GM21786 (cell line): ENCODE results near the gene AKAP12.
A peak's percentile ranks its signal among the peaks of the same experiment; 100 is the strongest.
"Not testable (repeated sequence)": the region's sequence is repeated elsewhere in the genome, so short reads cannot be mapped to it uniquely, and the experiment has no call there.

Source experiments
- ATAC-seq: cut with Tn5 transposase; IDR thresholded peaks from one replicate; pipeline ENCODE4 v1.9.1; 2021; ENCODE audit not compliant: unreplicated experiment

AKAP12 gene

DNA sequence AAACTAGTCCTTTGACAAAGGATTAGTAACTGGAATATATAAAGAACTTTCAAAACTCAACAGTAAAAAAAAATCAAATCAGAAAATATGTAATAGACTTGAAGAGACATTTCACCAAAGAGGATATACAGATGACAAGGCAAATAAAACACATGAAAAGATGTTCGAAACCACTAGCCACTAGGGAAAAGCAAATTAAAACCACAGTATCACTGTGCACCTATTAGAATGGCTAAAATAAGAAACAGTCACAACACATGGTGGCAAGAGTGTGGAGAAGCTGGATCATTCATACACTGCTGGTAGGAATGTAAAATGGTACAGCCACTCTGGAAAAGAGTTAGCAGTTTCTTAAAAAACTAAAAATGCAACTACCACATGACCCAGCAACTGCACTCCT, 136.7 kb downstream of the AKAP12 start:
- ATAC-seq, result no peak

DNA sequence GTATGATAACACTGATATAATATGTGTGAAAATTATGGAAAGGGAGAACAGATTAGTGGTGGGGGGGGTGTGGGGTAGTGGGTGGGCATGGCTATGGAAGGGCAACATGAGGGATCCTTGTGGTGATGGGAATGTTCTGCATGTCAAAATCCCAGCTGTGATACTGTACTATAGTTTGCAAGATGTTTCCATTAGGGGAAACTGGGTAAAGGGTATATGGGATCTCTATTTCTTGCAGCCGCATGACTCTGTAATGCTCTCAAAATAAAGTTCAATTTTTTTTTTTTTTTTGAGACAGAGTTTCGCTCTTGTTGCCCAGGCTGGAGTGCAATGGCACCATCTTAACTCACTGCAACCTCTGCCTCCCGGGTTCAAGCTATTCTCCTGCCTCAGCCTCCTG, 137.3 kb downstream of the AKAP12 start:
- ATAC-seq, result no peak

DNA sequence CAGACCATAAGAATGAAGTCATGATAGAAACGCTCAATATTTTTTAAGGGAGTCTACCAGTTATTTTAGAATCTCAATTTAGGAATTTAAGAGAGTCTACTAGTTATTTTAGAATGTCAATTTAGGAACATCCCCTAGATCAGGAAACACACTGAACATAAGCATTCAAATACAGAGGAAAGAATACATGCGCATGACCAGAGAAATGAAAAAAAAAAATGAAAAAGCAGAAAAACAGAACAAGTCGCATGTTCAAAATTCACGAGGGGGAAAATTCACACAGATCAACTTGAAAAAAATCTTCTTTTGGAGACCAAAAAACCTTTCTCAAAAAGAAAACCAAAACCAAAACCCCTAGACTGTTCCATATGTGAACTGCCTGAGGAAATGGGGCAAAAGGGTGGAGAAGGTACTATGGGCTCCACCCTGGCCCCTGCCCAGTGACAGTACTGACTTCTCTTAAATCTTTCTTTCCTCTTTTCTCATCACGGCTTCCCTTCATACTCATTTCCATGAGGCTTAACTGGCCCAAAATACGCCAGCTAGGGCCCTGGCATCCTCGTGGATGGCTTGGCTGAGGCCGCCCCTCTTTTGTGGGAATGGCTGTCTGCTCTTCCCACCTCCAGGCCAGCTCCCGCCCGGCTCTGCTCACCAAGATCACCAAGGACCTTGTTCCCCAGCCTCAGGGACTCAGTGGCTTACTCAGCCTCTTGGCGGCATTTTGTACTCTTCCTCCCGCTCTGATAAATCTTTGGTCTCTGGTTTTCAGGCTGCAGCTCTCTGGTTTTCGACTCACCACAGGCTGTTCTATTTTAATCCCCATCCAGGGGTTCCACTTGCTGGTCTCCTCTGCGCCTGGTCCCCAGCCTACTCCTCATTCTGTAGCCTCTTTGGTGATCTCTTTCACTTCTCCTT, 140.4 kb downstream of the AKAP12 start:
- peak; percentile 64 for ATAC-seq

DNA sequence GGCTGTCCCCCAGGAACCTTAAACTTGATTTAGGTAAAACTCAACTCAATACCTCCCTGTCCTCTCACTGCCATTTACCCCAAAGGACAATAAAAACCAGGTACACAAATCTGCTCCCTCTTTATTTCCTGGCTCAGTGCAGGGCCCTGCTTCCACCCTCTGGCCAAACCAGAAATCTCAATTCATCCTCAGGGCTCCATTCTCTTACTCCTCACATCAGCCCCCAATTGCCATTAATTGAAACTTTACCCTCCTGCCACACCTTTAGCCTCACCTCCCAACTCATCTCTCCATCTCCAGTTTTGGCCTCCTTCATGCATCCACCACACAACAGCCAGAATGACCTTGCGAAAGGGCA, 141.1 kb downstream of the AKAP12 start:
- no peak for ATAC-seq

DNA sequence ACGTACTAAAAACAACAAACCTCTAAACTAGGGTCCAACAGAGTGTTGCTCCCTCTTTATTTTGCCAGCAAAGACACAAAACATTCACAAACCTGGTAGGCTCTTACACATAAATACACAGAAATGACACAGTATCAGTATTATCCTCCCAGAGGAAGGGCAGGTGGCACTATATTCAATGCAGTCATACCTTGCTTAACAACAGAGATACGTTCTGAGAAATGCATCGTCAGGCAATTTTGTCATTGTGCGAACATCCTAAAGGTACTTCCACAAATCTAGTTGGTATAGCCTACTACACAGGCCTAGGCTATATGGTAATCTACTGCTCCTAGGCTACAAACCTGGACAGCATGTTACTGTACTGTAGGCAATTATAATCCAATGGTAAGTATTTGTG, 142.0 kb downstream of the AKAP12 start:
- no peak for ATAC-seq

DNA sequence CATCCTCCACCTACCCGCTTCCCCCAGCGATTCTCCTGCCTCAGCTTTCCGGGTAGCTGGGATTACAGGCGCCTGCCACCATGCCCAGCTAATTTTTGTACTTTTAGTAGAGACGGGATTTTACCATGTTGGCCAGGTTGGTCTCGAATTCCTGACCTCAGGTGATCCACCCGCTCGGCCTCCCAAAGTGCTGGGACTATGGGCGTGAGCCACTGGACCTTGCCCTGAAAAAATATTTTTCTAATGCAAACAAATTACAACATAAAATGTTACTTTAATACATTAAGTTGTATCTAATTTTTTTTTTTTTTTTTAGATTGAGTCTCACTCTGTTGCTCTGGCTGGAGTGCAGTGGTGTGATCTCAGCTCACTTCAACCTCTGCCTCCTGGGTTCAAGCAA, 142.9 kb downstream of the AKAP12 start:
- not testable (repeated sequence) for ATAC-seq

DNA sequence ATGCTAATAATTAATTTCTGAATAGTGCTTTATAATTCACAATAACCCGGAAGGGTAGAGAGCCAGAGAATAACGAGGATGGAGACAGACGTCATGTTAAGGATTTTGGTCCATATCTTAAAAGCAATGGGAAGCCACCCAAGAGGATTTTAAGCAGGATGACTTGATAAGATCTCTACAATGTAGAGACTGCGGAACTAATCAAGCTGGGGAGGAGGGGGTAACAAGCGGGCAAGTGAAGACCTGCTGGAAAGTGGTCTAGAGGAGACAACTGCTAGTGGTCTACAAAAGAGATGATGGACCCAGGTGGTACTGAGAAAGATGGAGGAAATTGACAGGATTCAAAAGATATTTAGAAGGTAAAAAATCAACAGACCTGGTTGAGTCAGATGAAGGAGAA, 144.4 kb downstream of the AKAP12 start:
- no peak for ATAC-seq

DNA sequence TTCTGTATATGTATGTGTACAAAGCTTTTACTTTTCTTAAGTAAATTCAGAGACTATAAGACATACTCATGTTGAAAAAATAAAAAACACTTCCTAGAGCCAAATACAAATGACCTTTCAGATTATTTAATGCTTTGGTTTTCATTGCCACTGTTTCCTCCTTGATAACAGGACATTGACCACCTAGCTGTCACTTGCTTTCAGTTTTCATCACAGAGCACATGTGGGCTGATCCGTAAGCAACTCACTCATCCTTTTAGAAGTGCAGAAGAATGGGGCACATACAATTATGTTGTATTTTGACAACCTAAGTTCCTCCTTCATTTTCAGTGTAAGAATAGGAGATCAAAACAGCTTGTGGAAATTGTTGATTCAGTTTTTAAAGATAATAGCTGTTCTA, 145.4 kb downstream of the AKAP12 start:
- no peak for ATAC-seq

DNA sequence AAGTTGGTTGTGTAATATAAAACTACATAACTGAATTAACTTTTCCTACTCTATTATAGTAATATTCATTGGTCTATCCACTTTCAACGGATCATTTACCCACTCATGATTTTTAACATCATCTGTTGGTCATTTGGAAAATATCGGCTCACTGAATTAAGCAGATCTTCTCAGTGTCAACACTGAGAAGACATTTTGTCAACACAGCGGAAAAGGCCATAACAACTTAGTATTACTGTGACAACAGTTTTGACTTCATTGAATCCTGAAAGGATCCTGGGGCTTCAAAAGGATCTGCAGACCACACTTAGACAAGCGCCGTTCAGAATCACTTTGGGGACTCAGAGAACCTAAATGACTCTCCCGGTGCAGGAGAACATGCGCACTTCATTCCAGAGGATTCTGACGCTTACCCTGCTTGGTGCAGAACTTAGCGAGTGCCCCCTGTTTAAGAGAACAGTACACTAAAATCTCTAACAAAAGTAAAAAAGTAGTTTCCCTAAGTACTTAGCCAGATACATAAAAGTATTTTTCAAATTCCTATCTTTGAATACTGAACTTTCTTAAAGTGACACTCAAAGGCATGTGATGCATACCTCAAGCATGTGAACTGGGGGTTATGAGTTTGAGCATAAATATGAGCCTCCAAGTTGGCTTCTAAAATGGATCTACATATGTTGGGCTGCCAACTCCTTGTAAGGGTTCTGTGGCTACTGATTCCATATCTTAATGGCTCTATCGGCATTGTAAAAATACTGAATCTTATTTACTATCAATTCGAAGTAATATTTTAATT, 147.6 kb downstream of the AKAP12 start:
- ATAC-seq, result no peak

DNA sequence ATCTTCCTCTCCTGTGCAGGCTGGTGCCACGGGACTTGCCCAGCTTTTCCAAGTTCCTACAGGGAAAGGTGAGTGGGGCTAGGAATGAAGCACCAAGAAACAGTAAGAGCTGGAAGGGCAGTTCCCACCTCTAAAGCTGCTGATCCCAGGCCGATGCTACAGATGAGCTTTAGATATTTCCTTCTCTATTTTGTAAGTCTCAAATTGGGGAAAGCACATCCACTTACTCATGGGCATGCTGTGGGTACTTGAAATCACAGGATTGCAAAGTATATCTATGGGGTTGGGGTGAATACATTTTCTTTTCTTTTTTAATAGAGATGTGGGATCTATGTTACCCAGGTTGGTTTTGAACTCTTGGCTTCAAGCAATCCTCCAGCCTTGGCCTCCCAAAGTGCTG, 148.5 kb downstream of the AKAP12 start:
- no peak for ATAC-seq

DNA sequence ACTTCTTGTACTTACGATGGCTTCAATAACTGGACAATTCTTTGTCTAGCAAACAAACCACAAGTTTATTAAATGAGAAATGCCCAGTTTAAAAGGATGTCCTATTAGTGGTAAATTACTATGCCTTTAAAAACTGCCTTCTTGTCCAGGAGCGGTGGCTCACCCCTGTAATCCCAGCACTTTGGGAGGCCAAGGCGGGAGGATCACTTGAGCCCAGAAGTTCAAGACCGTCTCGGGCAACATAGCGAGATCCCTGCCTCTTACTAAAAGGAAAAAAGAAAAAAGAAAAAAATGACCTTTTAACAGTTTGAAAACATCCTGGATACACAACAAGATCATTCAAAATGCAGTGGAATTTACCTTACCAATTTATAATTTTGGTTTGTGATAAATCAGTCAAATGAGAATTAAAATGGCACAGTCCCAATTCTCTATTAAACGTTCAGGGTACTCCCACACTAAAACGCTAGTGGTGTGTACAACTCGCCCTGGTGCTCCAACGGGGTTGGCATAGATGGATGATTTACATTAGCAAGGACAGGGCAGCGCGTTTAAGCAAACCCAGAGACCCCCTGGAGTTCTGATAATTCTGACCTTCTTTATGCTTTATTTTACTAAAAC, 149.3 kb downstream of the AKAP12 start:
- ATAC-seq, result no peak

DNA sequence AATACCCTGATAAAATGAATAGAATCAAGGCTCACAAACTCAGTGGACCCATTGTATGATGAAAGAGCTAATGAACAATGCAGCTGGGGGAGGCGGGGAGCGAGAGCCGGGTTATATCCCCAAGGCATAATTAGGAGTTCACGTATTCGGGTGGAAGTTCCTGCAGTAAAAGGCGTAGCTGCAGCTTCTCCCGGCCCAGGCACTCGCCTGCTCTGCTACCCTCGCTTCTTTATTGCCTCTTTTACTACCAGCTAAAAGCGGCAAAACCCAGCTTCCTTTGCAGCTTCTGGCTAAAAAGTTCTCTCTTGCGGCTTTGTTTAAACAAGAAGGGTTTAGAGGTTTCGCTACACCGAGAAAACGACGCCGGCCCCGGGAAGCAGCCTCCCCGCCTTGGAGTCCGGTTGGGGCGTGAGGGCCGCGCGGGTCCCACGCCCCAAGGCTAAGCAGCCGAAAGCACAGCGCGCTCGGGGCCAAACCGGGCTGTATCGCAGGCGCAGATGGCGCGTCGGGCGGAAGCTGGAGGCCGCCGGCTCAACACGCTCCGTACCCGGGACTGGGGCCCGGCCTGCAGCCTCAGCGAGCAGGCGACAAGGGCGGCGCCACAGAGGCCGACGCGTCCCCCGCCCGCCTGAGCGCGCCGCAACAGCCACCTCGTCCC, 150.0 kb downstream of the AKAP12 start:
- peak; percentile 49 for ATAC-seq

DNA sequence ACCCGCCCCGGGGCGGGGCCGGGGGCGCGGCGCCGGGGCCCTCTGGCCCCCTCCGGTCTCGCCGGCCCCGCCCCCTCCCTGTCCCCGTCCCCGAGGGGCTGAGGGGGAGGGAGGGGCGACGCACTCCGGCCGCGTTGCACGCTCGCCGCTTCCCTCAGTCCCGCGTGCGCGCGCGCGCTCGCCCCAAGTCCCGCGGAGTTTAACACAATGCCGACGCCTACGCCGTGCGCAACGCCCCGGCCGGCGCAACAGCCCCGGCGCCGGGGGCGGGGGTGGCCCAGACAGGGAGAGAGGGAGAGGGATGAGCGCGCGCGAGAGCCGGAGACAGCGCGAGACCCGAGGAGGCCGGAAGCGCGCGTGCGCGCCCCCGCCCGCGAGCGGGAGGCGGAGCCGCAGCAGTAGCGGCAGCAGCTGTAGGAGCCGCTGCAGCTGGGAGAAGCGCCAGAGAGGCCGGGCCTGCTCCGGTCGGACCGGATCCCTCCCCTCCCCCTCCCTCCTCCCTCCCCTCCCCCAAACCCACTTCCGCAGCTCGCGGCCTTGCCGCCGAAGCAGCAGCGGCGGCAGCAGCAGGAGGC, 150.6 kb downstream of the AKAP12 start:
- ATAC-seq, result peak; percentile 74

DNA sequence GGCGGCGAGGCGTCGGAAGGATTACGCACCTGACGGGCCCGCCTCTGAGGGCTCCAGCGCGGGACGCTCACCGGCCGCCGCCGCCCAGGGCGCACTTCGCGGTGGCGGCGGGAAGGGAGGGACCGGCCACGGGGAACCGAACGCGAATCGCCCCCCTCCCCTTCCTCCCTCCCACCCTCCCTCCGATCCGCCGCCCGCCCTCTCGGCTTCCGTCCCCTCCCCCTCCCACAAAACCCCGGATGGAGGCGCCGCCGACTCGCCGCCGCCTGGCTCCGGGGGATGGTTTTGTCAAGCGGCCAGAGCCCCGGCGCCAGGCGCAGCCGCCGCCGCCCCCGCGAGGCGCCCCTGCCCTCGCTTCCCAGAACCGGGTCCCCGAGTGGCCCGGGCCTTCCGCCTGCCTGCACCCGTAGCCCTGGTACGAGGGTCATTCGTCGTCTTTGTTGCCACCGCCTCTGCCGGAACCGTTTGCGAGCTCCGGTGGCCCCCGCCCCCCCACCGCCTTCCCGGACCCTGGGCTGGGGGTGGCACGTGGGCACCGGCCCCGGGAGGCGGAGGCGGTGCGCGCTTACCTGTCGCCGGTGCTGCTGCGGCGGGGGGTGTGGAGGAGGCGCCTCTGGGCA, 151.2 kb downstream of the AKAP12 start:
- ATAC-seq, result peak; percentile 2

DNA sequence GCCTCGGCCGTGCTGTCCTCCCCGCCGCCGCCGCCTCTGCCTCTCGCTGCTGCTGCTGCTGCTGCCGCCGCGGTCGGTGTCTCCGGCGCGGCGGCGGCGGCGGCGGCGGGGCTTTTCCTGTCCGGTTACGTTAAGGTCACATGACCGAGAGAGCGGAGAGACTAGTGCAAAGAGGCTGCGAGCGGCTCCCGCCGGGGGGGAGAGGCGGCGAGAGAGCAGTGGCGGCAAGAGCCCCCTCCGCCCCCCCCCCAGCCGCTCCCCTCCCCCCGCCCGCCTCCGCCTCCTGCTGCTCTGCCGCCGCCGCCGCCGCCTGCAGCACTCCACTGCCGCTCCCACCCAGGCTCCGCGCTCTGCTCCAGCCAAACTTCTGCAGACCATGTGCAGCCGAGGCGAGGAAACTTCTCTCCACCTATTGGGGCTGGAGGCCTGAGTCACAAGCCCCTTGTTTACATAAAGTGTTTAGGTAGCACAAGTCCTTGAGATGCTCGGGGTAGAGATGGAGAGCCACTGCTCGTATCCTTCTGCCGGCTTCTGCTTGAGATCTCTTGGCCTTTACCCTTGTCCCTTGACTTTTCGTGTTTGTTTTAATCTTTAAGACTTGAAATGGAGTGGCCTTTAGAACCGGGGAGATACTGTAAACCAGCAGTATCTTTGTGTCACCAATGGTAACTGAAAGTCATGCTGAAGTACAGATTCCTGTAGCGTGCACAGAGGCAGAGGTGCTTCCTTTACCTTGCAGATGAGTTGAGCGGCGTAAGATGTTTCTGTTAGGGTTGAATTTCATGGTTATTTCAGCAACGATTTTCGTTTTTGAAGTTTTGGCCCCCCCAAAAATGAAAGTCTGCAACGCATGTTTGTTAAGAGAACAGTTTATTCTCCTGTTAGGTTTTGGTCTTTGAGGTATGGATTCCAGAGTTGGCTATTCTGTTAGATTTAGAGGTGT, 152.0 kb downstream of the AKAP12 start, which contains the start of gene ZBTB2:
Gene ZBTB2, minus strand, starts transcription at position 89 of the 943 bp plus-strand sequence. CDS start 17,922 bp downstream, outside the sequence.
- ATAC-seq, result peak; percentile 14

DNA sequence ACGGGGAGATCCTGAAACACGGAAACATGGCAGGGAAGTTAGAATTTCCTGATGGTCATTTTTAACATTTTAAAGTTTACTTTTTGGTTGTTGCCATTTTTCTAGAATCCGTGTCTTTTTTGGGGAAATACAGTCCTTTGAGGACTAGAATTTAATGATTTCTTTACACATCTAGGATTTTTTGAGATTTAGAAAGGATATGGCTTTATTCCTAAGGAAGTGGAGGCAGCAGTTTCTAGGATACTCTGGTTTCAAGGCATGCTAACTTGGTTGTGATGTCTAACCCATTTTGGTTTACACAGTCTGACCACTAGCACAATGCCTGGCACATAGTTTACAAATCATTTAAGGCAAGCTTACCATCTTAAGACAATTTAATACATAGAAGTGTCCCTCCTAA, 152.7 kb downstream of the AKAP12 start:
- no peak for ATAC-seq

DNA sequence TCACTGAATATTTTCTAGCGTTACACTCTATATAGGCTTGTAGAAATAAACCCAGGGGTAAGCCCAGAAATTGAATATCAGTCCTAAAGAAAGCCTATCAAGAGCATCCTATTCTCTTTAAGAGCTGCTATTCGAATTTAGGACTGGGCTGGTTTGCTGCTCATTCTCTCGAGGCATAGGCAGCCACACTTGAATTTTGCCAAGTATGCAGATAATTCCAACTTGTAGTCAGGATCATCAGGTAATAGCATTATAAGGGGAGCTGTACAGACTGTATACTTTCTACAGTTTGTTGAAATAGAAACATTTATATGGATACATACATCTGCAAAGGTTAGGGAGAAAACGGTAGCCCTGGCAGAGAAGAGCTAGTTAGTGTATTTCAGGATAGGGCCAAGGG, 153.6 kb downstream of the AKAP12 start:
- ATAC-seq, result no peak

DNA sequence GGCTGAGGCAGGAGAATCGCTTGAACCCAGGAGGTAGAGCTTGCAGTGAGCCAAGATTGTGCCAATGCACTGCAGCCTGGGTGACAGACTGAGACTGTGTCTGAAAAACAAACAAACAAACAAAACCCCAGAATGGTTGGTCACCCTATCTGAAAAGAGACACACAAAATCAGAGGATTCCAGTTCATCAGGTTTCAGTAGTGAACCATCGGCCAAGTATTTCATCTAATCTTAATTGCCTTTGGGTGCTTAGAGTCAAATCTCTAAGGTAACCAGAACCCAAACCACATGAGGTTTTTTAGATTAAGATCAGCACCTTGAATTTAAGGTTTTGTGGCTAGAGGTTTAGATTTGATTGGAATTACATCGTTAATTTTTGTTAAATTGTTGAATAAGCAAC, 159.9 kb downstream of the AKAP12 start:
- ATAC-seq, result no peak

DNA sequence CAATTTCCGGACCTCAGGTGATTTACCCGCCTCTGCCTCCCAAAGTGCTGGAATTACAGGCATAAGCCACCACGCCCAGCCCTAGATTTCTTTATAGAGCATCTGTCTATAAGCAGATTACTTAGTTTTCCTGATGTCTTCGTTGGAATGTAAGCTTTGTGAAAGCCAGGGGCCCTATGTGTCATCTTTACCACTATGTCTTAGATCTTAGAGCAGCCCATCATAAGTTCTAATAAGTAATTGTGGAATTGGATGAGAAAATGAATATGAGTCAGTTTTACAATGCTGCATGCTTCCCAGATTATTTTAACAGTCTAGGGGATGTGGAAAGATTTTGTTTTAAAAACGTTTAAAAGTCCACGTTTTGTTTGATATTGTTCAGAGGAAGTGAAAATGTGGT, 160.7 kb downstream of the AKAP12 start:
- ATAC-seq, result no peak
